GM19193 (cell line): ENCODE measurements around the gene HBM.

Experiments used
- POLR2A ChIP-seq: IDR thresholded peaks from 4 replicates; pipeline ENCODE4 v1.6.1; 2011; ENCODE audit not compliant: insufficient read depth, insufficient read length; ENCODE audit errors: extremely low read depth

HBM gene

GRCh38 chr16:142405-142967 is 23.3 kb upstream of the HBM start:
- no peak for TF ChIP-seq POLR2A

- TF ChIP-seq POLR2A, result no peak
Observed at GRCh38 chr16:143047-143446, 22.7 kb upstream of the HBM start.

- no peak for TF ChIP-seq POLR2A
Observed at GRCh38 chr16:143456-143855, 22.3 kb upstream of the HBM start.

DNA sequence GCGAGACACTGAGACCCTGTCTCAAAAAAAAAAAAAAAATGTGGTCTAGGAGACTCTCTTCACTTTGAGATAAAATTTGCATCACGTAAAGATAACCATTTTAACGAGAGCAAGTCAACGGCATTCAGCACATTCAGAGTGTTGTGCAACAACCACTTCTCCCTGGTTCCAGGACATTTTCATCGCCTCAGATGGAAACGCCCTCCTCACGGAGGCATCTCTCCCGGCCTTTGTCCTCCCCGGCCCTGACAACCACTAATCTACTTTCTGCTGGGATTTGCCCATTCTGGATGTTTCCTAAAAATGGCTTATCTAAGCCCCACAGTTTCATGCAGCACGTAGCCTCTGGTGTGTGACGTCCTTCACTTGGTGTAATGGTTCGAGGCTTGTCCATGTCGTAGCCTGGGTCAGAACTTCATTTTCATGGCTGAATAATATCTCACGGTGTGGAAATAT is 21.0 kb upstream of the HBM start:
- no peak for TF ChIP-seq POLR2A

DNA sequence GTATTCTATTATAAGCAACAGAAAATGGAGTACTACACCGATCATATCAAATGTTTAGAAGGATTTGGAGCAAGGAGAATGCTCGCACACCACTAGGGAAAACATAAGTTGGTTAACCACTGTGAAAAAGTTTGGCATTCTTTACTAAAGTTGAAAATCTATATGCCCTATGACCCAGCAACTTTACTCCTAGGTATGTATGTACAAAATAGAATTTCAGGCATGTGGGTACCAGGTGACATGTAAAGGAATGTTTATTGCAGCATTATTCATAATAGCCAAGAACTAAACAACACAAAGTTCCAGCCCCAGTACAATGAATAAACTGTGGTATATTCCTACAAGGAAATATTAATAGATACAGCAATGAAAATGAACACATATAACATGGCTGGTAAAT is 19.1 kb upstream of the HBM start:
- TF ChIP-seq POLR2A, result no peak

DNA sequence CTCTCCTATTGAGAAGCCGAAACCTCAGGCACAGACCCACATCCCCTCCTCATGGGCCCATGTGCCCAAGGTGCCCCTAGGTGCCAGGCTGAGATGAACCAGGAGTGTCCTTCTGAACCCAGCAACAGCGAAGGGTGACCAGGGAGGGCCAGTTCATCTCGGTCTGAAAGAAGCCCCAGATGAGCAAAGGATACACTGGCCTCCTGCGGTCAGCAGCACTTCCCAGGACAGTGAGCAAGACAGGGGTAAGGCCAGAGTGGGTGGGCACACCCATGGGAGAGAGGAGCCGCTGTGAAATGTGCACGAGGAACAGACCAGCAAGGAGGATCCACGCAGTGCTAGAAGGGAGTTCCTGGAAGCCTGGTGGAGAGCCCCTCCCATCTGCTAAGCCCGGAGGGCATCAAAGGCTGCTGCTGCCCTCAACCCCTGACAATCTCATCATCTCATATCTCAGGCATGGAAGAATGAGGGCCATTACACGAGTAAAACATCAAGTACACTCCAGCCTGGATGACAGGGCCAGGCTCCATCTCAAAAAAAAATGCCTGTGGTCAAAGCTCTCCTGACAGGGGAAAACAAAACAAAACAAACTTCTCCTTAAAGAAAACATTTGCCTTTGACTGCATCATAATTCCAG is 16.6 kb upstream of the HBM start:
- TF ChIP-seq POLR2A, result no peak

DNA sequence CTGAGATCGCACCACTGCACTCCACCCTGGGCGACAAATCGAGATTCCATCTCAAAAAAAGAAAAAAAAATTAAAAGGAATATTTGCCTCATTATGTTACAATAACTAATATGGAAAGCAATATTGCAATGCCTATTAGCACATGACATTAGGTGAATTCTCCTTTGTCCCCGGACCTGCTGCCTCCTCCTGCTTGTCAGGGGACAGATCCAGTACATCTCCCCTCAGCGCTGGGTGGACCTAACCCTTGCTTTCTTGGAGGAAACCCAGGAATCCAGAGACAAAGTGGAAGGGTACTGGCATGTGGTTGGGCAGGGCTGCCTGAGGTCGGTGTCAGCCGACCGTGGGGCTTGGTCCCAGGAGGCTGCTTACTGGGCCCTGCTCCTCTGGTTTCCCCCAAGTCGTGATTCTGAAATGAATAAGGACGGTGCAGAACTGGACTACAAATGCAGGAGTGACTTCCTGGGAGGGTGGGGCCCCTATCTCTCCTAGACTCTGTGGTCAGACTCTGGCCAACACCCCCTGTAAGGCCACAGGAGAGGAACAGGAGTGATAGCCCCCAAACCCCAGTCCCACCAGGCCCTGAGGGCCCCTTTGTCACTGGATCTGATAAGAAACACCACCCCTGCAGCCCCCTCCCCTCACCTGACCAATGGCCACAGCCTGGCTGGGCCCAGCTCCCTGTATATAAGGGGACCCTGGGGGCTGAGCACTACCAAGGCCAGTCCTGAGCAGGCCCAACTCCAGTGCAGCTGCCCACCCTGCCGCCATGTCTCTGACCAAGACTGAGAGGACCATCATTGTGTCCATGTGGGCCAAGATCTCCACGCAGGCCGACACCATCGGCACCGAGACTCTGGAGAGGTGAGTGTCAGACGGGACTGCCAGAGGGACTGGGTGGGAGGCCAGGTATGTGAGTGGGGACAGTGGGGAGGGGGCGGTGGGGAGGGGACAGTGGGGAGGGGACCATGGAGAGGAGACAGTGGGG is 13.3 kb upstream of the HBM start, which contains the start of gene HBZ:
Gene HBZ (plus strand): TSS at position 504 of the 988 bp plus-strand sequence. CDS start 266 bp downstream, at position 770.
- TF ChIP-seq POLR2A, result no peak

DNA sequence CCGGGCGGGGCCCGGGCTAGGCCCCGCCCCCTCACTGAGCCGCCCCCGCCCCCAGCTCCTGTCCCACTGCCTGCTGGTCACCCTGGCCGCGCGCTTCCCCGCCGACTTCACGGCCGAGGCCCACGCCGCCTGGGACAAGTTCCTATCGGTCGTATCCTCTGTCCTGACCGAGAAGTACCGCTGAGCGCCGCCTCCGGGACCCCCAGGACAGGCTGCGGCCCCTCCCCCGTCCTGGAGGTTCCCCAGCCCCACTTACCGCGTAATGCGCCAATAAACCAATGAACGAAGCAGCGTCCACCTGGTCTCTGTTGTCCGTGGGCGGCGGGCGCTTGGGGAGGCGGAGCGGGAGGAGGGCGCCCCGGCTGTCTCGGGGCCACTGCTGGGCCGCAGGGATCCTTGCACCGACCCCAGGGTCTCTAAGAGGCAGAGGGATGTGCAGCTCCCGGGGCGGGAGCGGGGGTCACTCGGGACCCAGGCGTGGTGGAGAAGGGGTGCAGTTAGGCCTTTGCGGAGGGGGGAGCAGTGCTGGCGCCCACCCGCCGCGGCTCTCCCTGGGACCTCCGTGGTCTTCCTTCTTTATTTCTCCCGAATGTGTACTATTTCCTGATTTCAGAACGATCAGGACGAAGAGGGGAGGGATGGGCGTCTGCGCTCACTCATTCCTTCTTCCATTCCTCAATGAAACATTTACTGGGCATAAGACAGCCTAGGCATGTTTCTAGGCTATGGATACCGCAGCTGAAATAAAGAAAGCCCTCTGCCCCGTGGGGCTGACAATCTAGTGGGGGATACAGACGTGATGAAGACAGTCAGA is 11.4 kb upstream of the HBM start:
- no peak for TF ChIP-seq POLR2A

DNA sequence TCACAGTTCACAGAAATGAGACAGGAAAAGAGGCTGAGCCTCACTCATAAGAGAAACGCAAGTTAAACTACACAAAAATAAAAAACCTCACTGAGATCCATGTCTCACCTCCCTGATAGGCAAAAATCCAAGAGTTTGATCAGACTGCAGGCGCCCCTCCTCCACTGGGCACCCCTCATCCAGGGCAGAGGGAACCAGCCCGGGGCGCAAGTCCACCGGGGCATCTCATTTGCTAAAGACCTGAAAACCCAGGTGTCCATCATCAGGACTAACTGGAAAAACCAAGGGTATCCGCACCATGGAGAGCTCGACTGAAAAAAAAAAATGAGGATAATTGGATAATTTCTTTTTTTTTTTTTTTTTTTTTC is 10.8 kb upstream of the HBM start:
- no peak for TF ChIP-seq POLR2A

- no peak for TF ChIP-seq POLR2A
Observed at GRCh38 chr16:159136-159849, 6.5 kb upstream of the HBM start.

- no peak for TF ChIP-seq POLR2A
Observed at GRCh38 chr16:160691-161190, 5.0 kb upstream of the HBM start.

DNA sequence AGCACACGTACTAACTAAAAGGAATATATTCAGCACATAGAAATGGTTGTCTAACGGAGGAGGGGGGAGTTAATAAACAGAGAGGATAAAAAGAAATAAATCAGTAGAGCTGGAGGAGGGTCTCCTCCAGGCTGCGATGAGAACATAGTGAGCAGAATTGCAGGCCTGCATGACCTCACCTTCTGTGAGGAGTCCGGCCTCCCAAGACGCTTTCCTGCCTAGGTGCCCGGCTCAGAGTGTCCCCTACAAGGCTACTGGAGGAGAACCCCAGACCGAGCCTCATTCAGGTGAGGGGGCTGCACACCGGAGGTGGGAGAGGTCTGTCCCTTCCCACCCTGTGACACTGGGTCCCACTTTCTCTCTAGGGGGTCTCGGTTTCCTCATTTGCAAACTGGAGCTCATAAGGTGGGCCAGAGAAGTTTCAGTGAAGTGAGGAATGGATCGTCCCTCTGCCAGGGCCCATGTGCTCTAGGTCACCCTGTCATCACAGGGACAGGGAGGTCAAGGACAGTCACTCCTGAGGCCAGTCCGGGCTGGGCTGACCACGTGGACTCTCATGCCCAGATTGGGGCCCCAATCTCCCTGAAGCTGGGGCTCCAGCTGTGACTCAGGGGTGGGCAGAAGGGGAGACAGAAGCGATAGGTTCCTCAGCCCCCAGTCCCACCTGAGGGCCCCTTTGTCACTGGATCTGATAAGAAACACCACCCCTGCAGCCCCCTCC is 3.3 kb upstream of the HBM start:
- no peak for TF ChIP-seq POLR2A

- TF ChIP-seq POLR2A, result no peak
Observed at GRCh38 chr16:164827-165538, 795 bp upstream of the HBM start.
